Upper lobe of right lung (tissue), 1 donor: ENCODE results near the gene ENTREP1. TPM values are rescaled to one million over a fixed set of nuclear protein-coding genes. Genes with fewer than 3 reads are reported as not detected.

Experiments
- ATAC-seq: fragments of 200-7000 bp; cut with Tn5 transposase; one replicate; pipeline ENCODE4 v1.9.1; 2020; ENCODE audit warnings: mild to moderate bottlenecking, moderate library complexity
- DNase-seq: peaks from one replicate; pipeline ENCODE4 v3.0.0-alpha.2; 2020
- H3K27ac ChIP-seq: fragments of 200-600 bp; one replicate; pipeline ENCODE4 v1.8.0; 2022
- H3K27me3 ChIP-seq: fragments of 200-600 bp; one replicate; pipeline ENCODE4 v1.8.0; 2022; ENCODE audit warnings: mild to moderate bottlenecking
- H3K36me3 ChIP-seq: fragments of 200-600 bp; one replicate; pipeline ENCODE4 v1.8.0; 2022
- H3K4me1 ChIP-seq: fragments of 200-600 bp; one replicate; pipeline ENCODE4 v1.8.0; 2022
- H3K4me3 ChIP-seq: fragments of 200-600 bp; one replicate; pipeline ENCODE4 v1.8.0; 2022; ENCODE audit warnings: mild to moderate bottlenecking
- H3K9me3 ChIP-seq: fragments of 200-600 bp; one replicate; pipeline ENCODE4 v1.8.0; 2022
- CTCF ChIP-seq: fragments of 200-600 bp; IDR thresholded peaks from one replicate; pipeline ENCODE4 v1.8.0; 2022; ENCODE audit warnings: antibody characterized with exemption
- intact Hi-C: fragments of 100-400 bp; cut with DNase I; formaldehyde crosslinking; loops from one replicate; pipeline ENCODE4 v1.11.0; 2022
- total RNA-seq: library from RNA; stranded (reverse); fragmentation: NEBNext Ultra II Directional; extraction: Animal tissue kit (Norgen Biotek cat#: 25700); gene quantifications from one replicate; pipeline ENCODE4 v1.2.1, GENCODE V29; 2021
- donor health status: DM: no; HTN: yes; CAD: no; lungs with severe emphysema.

Gene ENTREP1
- total RNA-seq, 1 donor from 2014 or later = 34.9 TPM

GRCh38 chr9:69357821-69358220, 32.8 kb downstream of the ENTREP1 start:
- Histone ChIP-seq H3K27ac (no peak overlapping the region), H3K4me1 (no peaks in the 10 kb centered on the region), H3K27me3 (no peaks in the 10 kb centered on the region), H3K36me3 (no peaks in the 10 kb centered on the region), H3K4me3 (no peak overlapping the region), H3K9me3 (no peaks in the 10 kb centered on the region)
- TF ChIP-seq CTCF = no peak
- intact Hi-C loops = no loop called here
- no peak for DNase-seq
- no peak for ATAC-seq

- Histone ChIP-seq H3K36me3 (no peaks in the 10 kb centered on the region), H3K4me3 (no peak overlapping the region), H3K4me1 (no peaks in the 10 kb centered on the region), H3K27ac (no peak overlapping the region), H3K27me3 (no peaks in the 10 kb centered on the region), H3K9me3 (no peaks in the 10 kb centered on the region)
- no peak for DNase-seq
- no peak for ATAC-seq
- no peak for TF ChIP-seq CTCF
- intact Hi-C loops = no loop called here
These were observed 38.2 kb downstream of the ENTREP1 start for GRCh38 chr9:69363191-69363590.

GRCh38 chr9:69364510-69365150, 39.6 kb downstream of the ENTREP1 start:
- H3K9me3 ChIP-seq = no peaks in the 10 kb centered on the region
- no peak overlapping the region for H3K4me3 ChIP-seq
- no peak for ATAC-seq
- H3K27ac ChIP-seq = no peak overlapping the region
- TF ChIP-seq CTCF = no peak
- intact Hi-C loops = no loop called here
- H3K36me3 ChIP-seq = no peaks in the 10 kb centered on the region
- no peaks in the 10 kb centered on the region for H3K4me1 ChIP-seq
- DNase-seq = no peak
- no peaks in the 10 kb centered on the region for H3K27me3 ChIP-seq

- H3K27ac ChIP-seq = no peak overlapping the region
- no peaks in the 10 kb centered on the region for H3K36me3 ChIP-seq
- no peak overlapping the region for H3K4me3 ChIP-seq
- H3K27me3 ChIP-seq = no peaks in the 10 kb centered on the region
- no peak for TF ChIP-seq CTCF
- no peaks in the 10 kb centered on the region for H3K9me3 ChIP-seq
- ATAC-seq = no peak
- DNase-seq = no peak
- intact Hi-C loops = no loop called here
- peaks cover 6% of the 10 kb centered on the region for H3K4me1 ChIP-seq
These were observed 45.4 kb downstream of the ENTREP1 start for GRCh38 chr9:69370430-69370829.

GRCh38 chr9:69371001-69371400, 46.0 kb downstream of the ENTREP1 start:
- Histone ChIP-seq H3K9me3 (no peaks in the 10 kb centered on the region), H3K36me3 (no peaks in the 10 kb centered on the region), H3K4me3 (no peak overlapping the region), H3K27me3 (no peaks in the 10 kb centered on the region), H3K27ac (no peak overlapping the region), H3K4me1 (peaks cover 6% of the 10 kb centered on the region)
- no peak for ATAC-seq
- DNase-seq = no peak
- intact Hi-C loops = no loop called here
- TF ChIP-seq CTCF = no peak

- TF ChIP-seq CTCF = no peak
- no peaks in the 10 kb centered on the region for H3K36me3 ChIP-seq
- no peaks in the 10 kb centered on the region for H3K9me3 ChIP-seq
- intact Hi-C loops = no loop called here
- peaks cover 13% of the 10 kb centered on the region for H3K4me1 ChIP-seq
- H3K4me3 ChIP-seq = no peak overlapping the region
- H3K27me3 ChIP-seq = no peaks in the 10 kb centered on the region
- ATAC-seq (peak; percentile 93), DNase-seq (no peak)
- H3K27ac ChIP-seq = no peak overlapping the region
These were observed 51.6 kb downstream of the ENTREP1 start for GRCh38 chr9:69376651-69377050.
